Anterior cingulate cortex (tissue), 58 donors: ENCODE data around the gene CDH4.

Experiments
- DNase-seq, 58 donors: peaks; one replicate each; lab custom pipeline; 2025; lab: John Stamatoyannopoulos, UW

Gene CDH4

GRCh38 chr20:61628901-61629601, 377.0 kb downstream of the CDH4 start:
- DNase-seq, result peak in 23 of 58 donors; percentile 16 to 57 (median 38)

- no peak for DNase-seq
Observed at GRCh38 chr20:61629602-61630390, 377.7 kb downstream of the CDH4 start.

- DNase-seq, result no peak
Observed at GRCh38 chr20:61630391-61630650, 378.3 kb downstream of the CDH4 start.

GRCh38 chr20:61630816-61631215, 378.8 kb downstream of the CDH4 start:
- DNase-seq, result no peak

GRCh38 chr20:61631751-61632150, 379.7 kb downstream of the CDH4 start:
- DNase-seq, result no peak

- no peak for DNase-seq
Observed at GRCh38 chr20:61633004-61633403, 380.9 kb downstream of the CDH4 start.

GRCh38 chr20:61634376-61635145, 382.5 kb downstream of the CDH4 start:
- no peak for DNase-seq

GRCh38 chr20:61635721-61636455, 383.8 kb downstream of the CDH4 start:
- no peak for DNase-seq

- no peak for DNase-seq
Observed at GRCh38 chr20:61636531-61637116, 384.6 kb downstream of the CDH4 start.

- no peak for DNase-seq
Observed at GRCh38 chr20:61638802-61639585, 386.9 kb downstream of the CDH4 start.

GRCh38 chr20:61640131-61640870, 388.2 kb downstream of the CDH4 start:
- DNase-seq, result peak in 32 of 58 donors; percentile 8 to 75 (median 24)

GRCh38 chr20:61640871-61641245, 388.8 kb downstream of the CDH4 start:
- no peak for DNase-seq

GRCh38 chr20:61643656-61644377, 391.8 kb downstream of the CDH4 start:
- no peak for DNase-seq

- DNase-seq, result no peak
Observed at GRCh38 chr20:61644378-61645076, 392.5 kb downstream of the CDH4 start.

- no peak for DNase-seq
Observed at GRCh38 chr20:61645732-61646131, 393.7 kb downstream of the CDH4 start.

GRCh38 chr20:61646453-61646852, 394.4 kb downstream of the CDH4 start:
- DNase-seq, result no peak

- no peak for DNase-seq
Observed at GRCh38 chr20:61646986-61647385, 394.9 kb downstream of the CDH4 start.

- DNase-seq, result no peak
Observed at GRCh38 chr20:61647702-61648101, 395.6 kb downstream of the CDH4 start.
